NCI-H146 (cell line): Measurements from ENCODE around the gene MRPL18.

ENCODE experiments used
- DNase-seq: peaks from one replicate; lab custom pipeline; 2025; lab: John Stamatoyannopoulos, UW

MRPL18 gene

GRCh38 chr6:159844737-159845645 is 54.7 kb downstream of the MRPL18 start:
- no peak for DNase-seq
